H9 (cell line): ENCODE measurements around the gene GTPBP6. TPM values are rescaled to one million over a fixed set of nuclear protein-coding genes. Genes with fewer than 3 reads are reported as not detected.

Experiments
- DNase-seq: peaks from one replicate; pipeline ENCODE4 v3.0.0-alpha.2; 2017
- H2AFZ ChIP-seq: one replicate; pipeline ENCODE4 v1.6.1; 2013; ENCODE audit warnings: mild to moderate bottlenecking, low read length, control low read depth, moderate library complexity
- H2AK5ac ChIP-seq: 2 replicates; pipeline ENCODE4 v1.6.1; 2013; ENCODE audit warnings: low read length, control low read depth, mixed read lengths; ENCODE audit not compliant: insufficient read length
- H2BK120ac ChIP-seq: one replicate; pipeline ENCODE4 v1.6.1; 2013; ENCODE audit warnings: low read depth, mild to moderate bottlenecking, low read length, control low read depth, inconsistent platforms; ENCODE audit not compliant: poor library complexity, severe bottlenecking
- H2BK12ac ChIP-seq: 2 replicates; pipeline ENCODE4 v1.6.1; 2013; ENCODE audit warnings: low read length, control low read depth, mixed read lengths, low read depth; ENCODE audit not compliant: insufficient read length
- H2BK15ac ChIP-seq: 2 replicates; pipeline ENCODE4 v1.6.1; 2013; ENCODE audit warnings: low read depth, low read length, control low read depth
- H2BK20ac ChIP-seq: one replicate; pipeline ENCODE4 v1.6.1; 2013; ENCODE audit warnings: low read depth, mild to moderate bottlenecking, low read length, control low read depth, inconsistent platforms; ENCODE audit not compliant: poor library complexity, severe bottlenecking
- H2BK5ac ChIP-seq: 2 replicates; pipeline ENCODE4 v1.6.1; 2013; ENCODE audit warnings: low read length, control low read depth, mixed read lengths; ENCODE audit not compliant: insufficient read length
- H3K14ac ChIP-seq: 2 replicates; pipeline ENCODE4 v1.6.1; 2013; ENCODE audit warnings: low read length, control low read depth; ENCODE audit not compliant: insufficient read depth
- H3K18ac ChIP-seq: 2 replicates; pipeline ENCODE4 v1.6.1; 2013; ENCODE audit warnings: low read depth, mild to moderate bottlenecking, mixed read lengths, low read length, control low read depth; ENCODE audit not compliant: insufficient read length
- H3K23ac ChIP-seq: 2 replicates; pipeline ENCODE4 v1.6.1; 2013; ENCODE audit warnings: low read length, control low read depth, mixed read lengths, low read depth; ENCODE audit not compliant: insufficient read length
- H3K23me2 ChIP-seq: 2 replicates; pipeline ENCODE4 v1.6.1; 2013; ENCODE audit warnings: low read depth, mild to moderate bottlenecking, mixed read lengths, low read length, control low read depth; ENCODE audit not compliant: insufficient read length, poor library complexity, severe bottlenecking
- H3K27ac ChIP-seq: 2 replicates; pipeline ENCODE4 v1.5.1; 2013; ENCODE audit warnings: low read length, control low read depth, mixed read lengths, low read depth; ENCODE audit not compliant: insufficient read length
- H3K27me3 ChIP-seq: 2 replicates; pipeline ENCODE4 v1.6.1; 2013; ENCODE audit warnings: low read length, control low read depth, inconsistent platforms; ENCODE audit not compliant: insufficient read depth
- H3K4ac ChIP-seq: 2 replicates; pipeline ENCODE4 v1.6.1; 2013; ENCODE audit warnings: low read depth, mild to moderate bottlenecking, control low read depth, inconsistent platforms, low read length, moderate library complexity
- H3K4me1 ChIP-seq: 2 replicates; pipeline ENCODE4 v1.6.1; 2013; ENCODE audit warnings: low read length, control low read depth, inconsistent platforms; ENCODE audit not compliant: insufficient read depth
- H3K4me2 ChIP-seq: 2 replicates; pipeline ENCODE4 v1.6.1; 2013; ENCODE audit warnings: low read length, control low read depth, mixed read lengths; ENCODE audit not compliant: insufficient read length, insufficient read depth
- H3K56ac ChIP-seq: 2 replicates; pipeline ENCODE4 v1.6.1; 2013; ENCODE audit warnings: low read depth, mild to moderate bottlenecking, mixed read lengths, low read length, control low read depth; ENCODE audit not compliant: insufficient read length
- H3K79me1 ChIP-seq: 2 replicates; pipeline ENCODE4 v1.6.1; 2013; ENCODE audit warnings: low read depth, mild to moderate bottlenecking, moderate library complexity, low read length, control low read depth, inconsistent platforms; ENCODE audit not compliant: insufficient read depth, poor library complexity, severe bottlenecking
- H3K79me2 ChIP-seq: 2 replicates; pipeline ENCODE4 v1.6.1; 2013; ENCODE audit warnings: low read length, control low read depth, inconsistent platforms; ENCODE audit not compliant: insufficient read depth
- H3K9ac ChIP-seq: 2 replicates; pipeline ENCODE4 v1.6.1; 2013; ENCODE audit warnings: low read length, control low read depth, mixed read lengths; ENCODE audit not compliant: insufficient read length; ENCODE audit errors: extremely low read depth
- H3K9me3 ChIP-seq: one replicate; pipeline ENCODE4 v1.6.1; 2013; ENCODE audit warnings: low read depth, low read length, inconsistent platforms; ENCODE audit not compliant: control insufficient read depth
- H3T11ph ChIP-seq: one replicate; pipeline ENCODE4 v1.6.1; 2013; ENCODE audit warnings: mild to moderate bottlenecking, low read length, control low read depth, inconsistent platforms
- H4K20me1 ChIP-seq: one replicate; pipeline ENCODE4 v1.6.1; 2013; ENCODE audit not compliant: control insufficient read depth, insufficient read length, insufficient read depth
- H4K5ac ChIP-seq: 2 replicates; pipeline ENCODE4 v1.6.1; 2013; ENCODE audit warnings: low read depth, mild to moderate bottlenecking, mixed read lengths, low read length, control low read depth; ENCODE audit not compliant: insufficient read length
- H4K8ac ChIP-seq: replicated peaks from 2 replicates; pipeline ENCODE4 v1.6.1; 2013; ENCODE audit warnings: low read length, control low read depth, mixed read lengths, low read depth; ENCODE audit not compliant: insufficient read length
- H4K91ac ChIP-seq: 2 replicates; pipeline ENCODE4 v1.6.1; 2013; ENCODE audit warnings: low read depth, mild to moderate bottlenecking, moderate library complexity, mixed read lengths, low read length, control low read depth; ENCODE audit not compliant: insufficient read length
- H3K27ac Mint-ChIP-seq, 3 experiments: 2 replicates in 2 of 3; 3 replicates in 1 of 3; pipeline ENCODE4 v1.8.0; 2020 to 2021; ENCODE audit warnings: mixed read lengths in 3 of 3, mild to moderate bottlenecking in 1 of 3, moderate library complexity in 1 of 3
- H3K27me3 Mint-ChIP-seq: 2 replicates; pipeline ENCODE4 v1.8.0; 2021; ENCODE audit warnings: low read depth, mild to moderate bottlenecking, moderate library complexity, mixed read lengths
- H3K36me3 Mint-ChIP-seq, 3 experiments: 2 replicates in 2 of 3; 3 replicates in 1 of 3; pipeline ENCODE4 v1.8.0; 2020 to 2021; ENCODE audit warnings: low read depth in 3 of 3, mixed read lengths in 3 of 3; ENCODE audit not compliant: insufficient read depth in 1 of 3
- H3K4me1 Mint-ChIP-seq, 2 experiments: 2 replicates each; pipeline ENCODE4 v1.8.0; 2020; ENCODE audit warnings: mixed read lengths in 2 of 2
- H3K4me3 Mint-ChIP-seq, 2 experiments: 2 replicates in 1 of 2; 3 replicates in 1 of 2; pipeline ENCODE4 v1.8.0; 2020 to 2021; ENCODE audit warnings: mild to moderate bottlenecking in 2 of 2, mixed read lengths in 2 of 2, moderate library complexity in 1 of 2
- H3K9me3 Mint-ChIP-seq, 2 experiments: 2 replicates in 1 of 2; 3 replicates in 1 of 2; pipeline ENCODE4 v1.8.0; 2020; ENCODE audit warnings: mild to moderate bottlenecking in 2 of 2, mixed read lengths in 2 of 2, moderate library complexity in 1 of 2
- WGBS: extraction: QIAGEN DNeasy Blood & Tissue Kit; methylation state at CpG from one replicate; pipeline ENCODE4 v1.1.7; 2013; ENCODE audit warnings: missing lambda C conversion rate, low lambda C conversion rate, mixed read lengths; ENCODE audit not compliant: insufficient read length; ENCODE audit errors: extremely low coverage; 5-methylcytosine and 5-hydroxymethylcytosine counted together
- total RNA-seq: library from RNA; stranded (reverse); gene quantifications from 2 replicates; pipeline ENCODE4 v1.2.1, GENCODE V29; 2021
- TF ChIP-seq, protein P1 (sequence below): fragments of 200-600 bp; sonication (generic); conservative IDR thresholded peaks from 3 replicates; pipeline ENCODE4 v1.8.0; 2021; ENCODE audit warnings: antibody characterized with exemption, mild to moderate bottlenecking

The GTPBP6 gene
- total RNA-seq, 1 experiment from 2014 or later: 64.0 TPM

DNA sequence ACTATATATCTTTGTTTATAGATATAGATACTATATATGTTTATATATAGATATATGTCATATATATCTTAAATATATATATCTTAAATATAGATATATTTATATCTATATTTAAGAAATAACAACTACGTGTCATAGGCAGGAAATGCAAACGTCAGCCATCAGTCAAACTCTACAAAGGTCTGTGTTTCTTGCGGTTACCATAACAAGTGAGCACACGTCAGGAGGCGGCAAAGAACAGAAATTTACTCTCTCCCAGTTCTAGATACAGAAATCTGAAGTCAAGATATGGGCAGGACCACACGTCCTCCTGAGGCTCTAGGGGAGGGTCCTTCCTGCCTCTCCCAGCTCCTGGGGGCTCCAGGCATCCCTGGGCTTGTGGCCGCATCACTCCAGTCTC is 30.9 kb downstream of the GTPBP6 start:
- Histone ChIP-seq H3K9ac (no peak overlapping the region), H3K4me1 (peaks cover 3% of the 10 kb centered on the region; the same call in 1 of the 2 replicates), H2BK15ac (no peak overlapping the region), H3K79me1 (peaks cover 6% of the 10 kb centered on the region), H4K91ac (no peak overlapping the region), H3K18ac (no peak overlapping the region), H3T11ph (no peak overlapping the region), H3K4me2 (no peak overlapping the region), H3K14ac (no peak overlapping the region), H2BK12ac (no peak overlapping the region), H3K27me3 (no peaks in the 10 kb centered on the region; the same call in 1 of the 2 replicates), H3K9me3 (peaks cover 5% of the 10 kb centered on the region), H3K4ac (no peak overlapping the region), H2BK120ac (no peak overlapping the region), H3K27ac (no peak overlapping the region), H3K56ac (no peak overlapping the region), H4K5ac (no peak overlapping the region), H2BK20ac (no peak overlapping the region), H3K23me2 (no peaks in the 10 kb centered on the region), H3K79me2 (peaks cover 10% of the 10 kb centered on the region), H2AK5ac (no peak overlapping the region), H4K20me1 (peaks cover 3% of the 10 kb centered on the region), H2BK5ac (no peak overlapping the region), H4K8ac (no peak overlapping the region), H2AFZ (no peak overlapping the region), H3K23ac (no peak overlapping the region)
- H3K27me3 Mint-ChIP-seq: no peaks in the 10 kb centered on the region
- no peak overlapping the region for H3K27ac Mint-ChIP-seq
- WGBS: no CpG with 5 or more reads among the region's 7 CpGs
- H3K36me3 Mint-ChIP-seq: peaks cover 71 to 82% (median 82%) of the 10 kb centered on the region in 3 experiments
- peaks cover 2 to 21% of the 10 kb centered on the region in 2 experiments for H3K4me1 Mint-ChIP-seq
- no peak overlapping the region for H3K4me3 Mint-ChIP-seq
- no peak for DNase-seq
- TF ChIP-seq, protein P1, sequence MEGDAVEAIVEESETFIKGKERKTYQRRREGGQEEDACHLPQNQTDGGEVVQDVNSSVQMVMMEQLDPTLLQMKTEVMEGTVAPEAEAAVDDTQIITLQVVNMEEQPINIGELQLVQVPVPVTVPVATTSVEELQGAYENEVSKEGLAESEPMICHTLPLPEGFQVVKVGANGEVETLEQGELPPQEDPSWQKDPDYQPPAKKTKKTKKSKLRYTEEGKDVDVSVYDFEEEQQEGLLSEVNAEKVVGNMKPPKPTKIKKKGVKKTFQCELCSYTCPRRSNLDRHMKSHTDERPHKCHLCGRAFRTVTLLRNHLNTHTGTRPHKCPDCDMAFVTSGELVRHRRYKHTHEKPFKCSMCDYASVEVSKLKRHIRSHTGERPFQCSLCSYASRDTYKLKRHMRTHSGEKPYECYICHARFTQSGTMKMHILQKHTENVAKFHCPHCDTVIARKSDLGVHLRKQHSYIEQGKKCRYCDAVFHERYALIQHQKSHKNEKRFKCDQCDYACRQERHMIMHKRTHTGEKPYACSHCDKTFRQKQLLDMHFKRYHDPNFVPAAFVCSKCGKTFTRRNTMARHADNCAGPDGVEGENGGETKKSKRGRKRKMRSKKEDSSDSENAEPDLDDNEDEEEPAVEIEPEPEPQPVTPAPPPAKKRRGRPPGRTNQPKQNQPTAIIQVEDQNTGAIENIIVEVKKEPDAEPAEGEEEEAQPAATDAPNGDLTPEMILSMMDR: no peak
- no peaks in the 10 kb centered on the region; a peak in 1 of 5 replicates for H3K9me3 Mint-ChIP-seq
